GM12872 (cell line): ENCODE measurements around the gene VEGFC.

ENCODE experiments used
- CTCF ChIP-seq: IDR thresholded peaks from 3 replicates; pipeline ENCODE4 v1.5.1; 2011; ENCODE audit warnings: low read depth, mild to moderate bottlenecking, low read length, moderate library complexity; ENCODE audit not compliant: insufficient read depth

Gene VEGFC

GRCh38 chr4:176810481-176811249 is 17.9 kb upstream of the VEGFC start:
- TF ChIP-seq CTCF: no peak

- TF ChIP-seq CTCF: no peak
Measured at GRCh38 chr4:176806778-176807375, 14.2 kb upstream of the VEGFC start.

- TF ChIP-seq CTCF: no peak
Measured at GRCh38 chr4:176805155-176805554, 12.4 kb upstream of the VEGFC start.

- no peak for TF ChIP-seq CTCF
Measured at GRCh38 chr4:176800891-176801534, 8.3 kb upstream of the VEGFC start.

- TF ChIP-seq CTCF: no peak
Measured at GRCh38 chr4:176799653-176800052, 6.9 kb upstream of the VEGFC start.

- TF ChIP-seq CTCF: no peak
Measured at GRCh38 chr4:176798540-176798939, 5.8 kb upstream of the VEGFC start.

- no peak for TF ChIP-seq CTCF
Measured at GRCh38 chr4:176795441-176795840, 2.7 kb upstream of the VEGFC start.
